Stimulated activated CD4-positive, alpha-beta T cell treated with anti-CD3 and anti-CD28 coated beads, Interleukin-15, amount 100 ng/mL, for 24 hours (primary cell): Measurements from ENCODE around the gene SIPA1.
A peak's percentile ranks its signal among the peaks of the same experiment; 100 is the strongest.
"Not testable (repeated sequence)": the region's sequence is repeated elsewhere in the genome, so short reads cannot be mapped to it uniquely, and the experiment has no call there.

Source experiments
- DNase-seq: peaks from one replicate; pipeline ENCODE4 v3.0.0-alpha.2; 2020

Gene SIPA1

GRCh38 chr11:65623852-65624616 lies 13.9 kb upstream of the SIPA1 start:
- DNase-seq: no peak

- DNase-seq: no peak
Observed at GRCh38 chr11:65624931-65625627, 12.8 kb upstream of the SIPA1 start.

GRCh38 chr11:65625628-65626342 lies 12.1 kb upstream of the SIPA1 start:
- DNase-seq: peak; percentile 51

- DNase-seq: no peak
Observed at GRCh38 chr11:65627202-65627601, 10.7 kb upstream of the SIPA1 start.

- DNase-seq: no peak
Observed at GRCh38 chr11:65629579-65629978, 8.3 kb upstream of the SIPA1 start.

- no peak for DNase-seq
Observed at GRCh38 chr11:65630215-65630614, 7.7 kb upstream of the SIPA1 start.

- no peak for DNase-seq
Observed at GRCh38 chr11:65633390-65634108, 4.4 kb upstream of the SIPA1 start.

GRCh38 chr11:65634109-65634436 lies 3.8 kb upstream of the SIPA1 start:
- DNase-seq: no peak

- DNase-seq: no peak
Observed at GRCh38 chr11:65634440-65634839, 3.5 kb upstream of the SIPA1 start.

- DNase-seq: no peak
Observed at GRCh38 chr11:65634905-65635731, 2.8 kb upstream of the SIPA1 start.

- no peak for DNase-seq
Observed at GRCh38 chr11:65636108-65637031, 1.5 kb upstream of the SIPA1 start.

GRCh38 chr11:65637032-65637557 lies 806 bp upstream of the SIPA1 start:
- DNase-seq: no peak

- not testable (repeated sequence) for DNase-seq
Observed at GRCh38 chr11:65639228-65639597, 1.3 kb downstream of the SIPA1 start.

GRCh38 chr11:65639623-65640482 lies 2.0 kb downstream of the SIPA1 start:
- peak; percentile 57 for DNase-seq

GRCh38 chr11:65640483-65641296 lies 2.8 kb downstream of the SIPA1 start:
- peak; percentile 46 for DNase-seq

GRCh38 chr11:65641297-65642013 lies 3.6 kb downstream of the SIPA1 start:
- DNase-seq: no peak

- peak; percentile 51 for DNase-seq
Observed at GRCh38 chr11:65642014-65642671, 4.2 kb downstream of the SIPA1 start.

GRCh38 chr11:65643971-65644370 lies 6.1 kb downstream of the SIPA1 start:
- peak; percentile 62 for DNase-seq
